Adrenal gland (tissue), 12 donors: ENCODE measurements around the gene REEP2. TPM values are rescaled to one million over a fixed set of nuclear protein-coding genes. Genes with fewer than 3 reads are reported as not detected.

Experiments
- DNase-seq, 7 donors: peaks; one replicate each; pipeline ENCODE4 v3.0.0-alpha.2; 2019 to 2020
- H3K27ac ChIP-seq, 5 donors: fragments of 200-600 bp; sonication (generic) in 4 of 5; 1 replicate in 3 of 5; 2 replicates in 2 of 5; pipeline versions ENCODE4 v1.5.1 to v1.8.0; 2016 to 2020; ENCODE audit warnings: mild to moderate bottlenecking in 1 of 5
- H3K27me3 ChIP-seq: fragments of 200-600 bp; 2 replicates; pipeline ENCODE4 v1.8.0; 2021
- H3K36me3 ChIP-seq, 2 donors: fragments of 200-600 bp; replicated peaks in 1 of 2; 1 replicate in 1 of 2; 2 replicates in 1 of 2; pipeline versions ENCODE4 v1.5.1 to v1.8.0; 2018 to 2022
- H3K4me1 ChIP-seq, 2 donors: fragments of 200-600 bp; replicated peaks in 1 of 2; 1 replicate in 1 of 2; 2 replicates in 1 of 2; pipeline versions ENCODE4 v1.5.1 to v1.8.0; 2018 to 2021
- H3K4me3 ChIP-seq, 4 donors: fragments of 200-600 bp; sonication (generic) in 3 of 4; one replicate each; pipeline ENCODE4 v1.5.1; 2016 to 2018
- H3K9me3 ChIP-seq, 3 donors: fragments of 200-600 bp; sonication (generic) in 1 of 3; replicated peaks in 1 of 3; 1 replicate in 2 of 3; 2 replicates in 1 of 3; pipeline versions ENCODE4 v1.5.1 to v1.8.0; 2016 to 2021
- POLR2A ChIP-seq, 2 donors: fragments of 450-650 bp; IDR thresholded peaks; one replicate each; pipeline ENCODE4 v1.6.1; 2017; ENCODE audit warnings: antibody characterized with exemption in 2 of 2, mild to moderate bottlenecking in 2 of 2, moderate library complexity in 1 of 2
- WGBS, 4 donors: extraction: QIAGEN DNeasy Blood & Tissue Kit in 2 of 4; methylation state at CpG; one replicate each; pipeline versions ENCODE4 v1.1.5 to v1.1.7; 2013 to 2017; 5-methylcytosine and 5-hydroxymethylcytosine counted together
- intact Hi-C, 2 donors: fragments of 100-400 bp; cut with DNase I; formaldehyde crosslinking; loops; one replicate each; pipeline versions ENCODE4 v1.14.1 to v1.15.0; 2022 to 2023
- polyA plus RNA-seq, 3 donors: library from polyadenylated mRNA; stranded (reverse); fragments of 200-250 nt in 2 of 3; fragments of 350-450 nt in 1 of 3; fragmentation: Illumina TruSeq in 1 of 3; extraction: RNeasy Lipid Tissue Mini Kit (QIAGEN cat#74804) in 1 of 3; gene quantifications; one replicate each; pipeline ENCODE4 v1.2.3, GENCODE V29; 2013 to 2014
- small RNA-seq, 2 donors: library from RNA; depleted of rRNA; stranded (forward); fragments of <200 nt; gene quantifications; one replicate each; pipeline ENCODE3, GENCODE V24; 2016
- total RNA-seq, 9 donors: library from RNA; depleted of rRNA in 4 of 9; stranded (reverse); fragments of >200 nt in 4 of 9; fragments of 120-200 nt in 1 of 9; fragmentation: NEBNext Ultra II Directional in 1 of 9; extraction: Animal tissue kit (Norgen Biotek cat#: 25700) in 1 of 9; gene quantifications; one replicate each; pipeline versions ENCODE4 v1.1.0 to v1.2.4, GENCODE V29; 2013 to 2023
- TF ChIP-seq, protein P1 (sequence below), 6 experiments: fragments of 450-650 bp in 4 of 6; fragments of 200-600 bp in 2 of 6; sonication (generic) in 1 of 6; IDR thresholded peaks; 1 replicate in 5 of 6; 2 replicates in 1 of 6; pipeline versions ENCODE4 v1.5.1 to v1.8.0; 2016 to 2021; ENCODE audit warnings: antibody characterized with exemption in 6 of 6, mild to moderate bottlenecking in 2 of 6, moderate library complexity in 1 of 6
- donor health status: healthy with polysubstance abuse.
- donor health status: Bipolar disorder and iron deficiency.
- donor health status: DM: yes; HTN: yes; CAD: no.
- donor health status: DM: no; HTN: no; CAD: no.
- donor health status: DM: no; HTN: no; CAD: no.
- donor health status: DM: yes; HTN: yes; CAD: no.

REEP2 gene
- total and polyA plus RNA-seq, 12 donors, result 2.4 to 39.7 (median 5.9) TPM

DNA sequence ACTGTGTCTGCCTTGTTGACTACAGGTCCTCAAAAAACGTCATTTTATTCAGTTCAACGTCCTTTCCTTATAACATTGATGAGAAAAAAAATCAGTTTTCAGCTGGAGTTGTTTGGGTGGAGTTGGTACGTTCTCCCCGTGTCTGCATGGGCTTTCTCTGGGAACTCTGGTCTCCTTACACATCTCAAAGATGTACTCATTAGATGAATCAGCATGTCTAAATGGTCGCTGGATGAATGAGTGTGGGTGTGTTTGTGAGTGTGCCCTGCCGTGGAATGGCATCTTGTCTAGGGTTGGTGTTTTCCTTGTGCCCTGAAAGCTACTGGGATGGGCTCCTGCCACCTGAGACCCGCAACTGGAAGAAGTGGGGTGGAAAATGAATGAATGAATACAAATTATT, 56.5 kb downstream of the REEP2 start:
- Histone ChIP-seq H3K9me3 (no peaks in the 10 kb centered on the region), H3K27ac (no peak overlapping the region), H3K27me3 (no peaks in the 10 kb centered on the region), H3K4me1 (peaks cover 0 to 17% of the 10 kb centered on the region in 2 donors), H3K36me3 (no peaks in the 10 kb centered on the region), H3K4me3 (no peak overlapping the region)
- TF ChIP-seq POLR2A (IDR thresholded peaks at IDR 0.05), result no peak
- TF ChIP-seq, protein P1, sequence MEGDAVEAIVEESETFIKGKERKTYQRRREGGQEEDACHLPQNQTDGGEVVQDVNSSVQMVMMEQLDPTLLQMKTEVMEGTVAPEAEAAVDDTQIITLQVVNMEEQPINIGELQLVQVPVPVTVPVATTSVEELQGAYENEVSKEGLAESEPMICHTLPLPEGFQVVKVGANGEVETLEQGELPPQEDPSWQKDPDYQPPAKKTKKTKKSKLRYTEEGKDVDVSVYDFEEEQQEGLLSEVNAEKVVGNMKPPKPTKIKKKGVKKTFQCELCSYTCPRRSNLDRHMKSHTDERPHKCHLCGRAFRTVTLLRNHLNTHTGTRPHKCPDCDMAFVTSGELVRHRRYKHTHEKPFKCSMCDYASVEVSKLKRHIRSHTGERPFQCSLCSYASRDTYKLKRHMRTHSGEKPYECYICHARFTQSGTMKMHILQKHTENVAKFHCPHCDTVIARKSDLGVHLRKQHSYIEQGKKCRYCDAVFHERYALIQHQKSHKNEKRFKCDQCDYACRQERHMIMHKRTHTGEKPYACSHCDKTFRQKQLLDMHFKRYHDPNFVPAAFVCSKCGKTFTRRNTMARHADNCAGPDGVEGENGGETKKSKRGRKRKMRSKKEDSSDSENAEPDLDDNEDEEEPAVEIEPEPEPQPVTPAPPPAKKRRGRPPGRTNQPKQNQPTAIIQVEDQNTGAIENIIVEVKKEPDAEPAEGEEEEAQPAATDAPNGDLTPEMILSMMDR (IDR thresholded peaks at IDR 0.05), result no peak
- intact Hi-C loops, result no loop called here
- no peak for DNase-seq
- 77 to 89% (median 82%) methylated on average over 7 of the region's 7 CpGs for WGBS, 4 donors

Small RNA genes lying within 50 kb of the gene (small RNA-seq; reads per million reads assigned to genes)
- gene AC113403.1, result 0 reads per million in 2 donors

Other genes with a start within 250 kb of the REEP2 start
- gene CDC23, start 225.7 kb upstream of the REEP2 start, total RNA-seq, result 10 to 100 TPM; 11.2 to 57.6 (median 20.6) TPM
- gene CDC23, start 225.7 kb upstream of the REEP2 start, polyA plus RNA-seq, result 10 to 100 TPM in 1 of 3 donors, 1 to 10 TPM in 2; 7.6 to 37.3 (median 8.3) TPM
- gene GFRA3, start 164.4 kb upstream of the REEP2 start, total RNA-seq, result 1 to 10 TPM in 1 of 9 donors, under 1 TPM in 7, not detected in 1; 0.18 to 4.0 (median 0.37) TPM
- 1 to 10 TPM in 1 of 3 donors, under 1 TPM in 2; 0.26 to 1.8 (median 0.40) TPM for gene GFRA3, start 164.4 kb upstream of the REEP2 start, polyA plus RNA-seq
- 1 to 10 TPM in 1 of 9 donors, under 1 TPM in 4, not detected in 4; 0.28 to 5.2 (median 0.32) TPM for gene CDC25C, start 107.3 kb upstream of the REEP2 start, total RNA-seq
- under 1 TPM; 0.24 to 0.57 (median 0.32) TPM for gene CDC25C, start 107.3 kb upstream of the REEP2 start, polyA plus RNA-seq
- gene FAM53C, start 100.8 kb upstream of the REEP2 start, total RNA-seq, result 100 to 1,000 TPM in 1 of 9 donors, 10 to 100 TPM in 8; 19.9 to 143 (median 30.8) TPM
- 10 to 100 TPM; 11.9 to 23.3 (median 15.9) TPM for gene FAM53C, start 100.8 kb upstream of the REEP2 start, polyA plus RNA-seq
- 10 to 100 TPM; 38.8 to 68.4 (median 53.4) TPM for gene KDM3B, start 86.4 kb upstream of the REEP2 start, total RNA-seq
- 10 to 100 TPM; 23.2 to 35.2 (median 23.8) TPM for gene KDM3B, start 86.4 kb upstream of the REEP2 start, polyA plus RNA-seq
- gene EGR1, start 26.4 kb downstream of the REEP2 start, total RNA-seq, result 100 to 1,000 TPM in 1 of 9 donors, 10 to 100 TPM in 6, 1 to 10 TPM in 2; 4.3 to 221 (median 35.4) TPM
- gene EGR1, start 26.4 kb downstream of the REEP2 start, polyA plus RNA-seq, result 10 to 100 TPM; 42.9 to 61.5 (median 59.8) TPM
- 100 to 1,000 TPM in 3 of 9 donors, 10 to 100 TPM in 6; 41.9 to 178 (median 73.6) TPM for gene ETF1, start 104.2 kb downstream of the REEP2 start, total RNA-seq
- 100 to 1,000 TPM in 1 of 3 donors, 10 to 100 TPM in 2; 25.4 to 171 (median 27.8) TPM for gene ETF1, start 104.2 kb downstream of the REEP2 start, polyA plus RNA-seq
- 100 to 1,000 TPM; 376 to 948 (median 501) TPM for gene HSPA9, start 136.3 kb downstream of the REEP2 start, total RNA-seq
- gene HSPA9, start 136.3 kb downstream of the REEP2 start, polyA plus RNA-seq, result 1,000 to 10,000 TPM in 1 of 3 donors, 100 to 1,000 TPM in 1, 10 to 100 TPM in 1; 92.3 to 1,206 (median 155) TPM